Measurements from ENCODE around the gene FAM199X. TPM values are rescaled to one million over a fixed set of nuclear protein-coding genes. Genes with fewer than 3 reads are reported as not detected.

The FAM199X gene
- total and polyA plus RNA-seq, 2 of the 8 experiments (the other 6 are each of a cell fraction or from before 2014, with no cell fraction given) = 3.1 to 14.9 TPM

DNA sequence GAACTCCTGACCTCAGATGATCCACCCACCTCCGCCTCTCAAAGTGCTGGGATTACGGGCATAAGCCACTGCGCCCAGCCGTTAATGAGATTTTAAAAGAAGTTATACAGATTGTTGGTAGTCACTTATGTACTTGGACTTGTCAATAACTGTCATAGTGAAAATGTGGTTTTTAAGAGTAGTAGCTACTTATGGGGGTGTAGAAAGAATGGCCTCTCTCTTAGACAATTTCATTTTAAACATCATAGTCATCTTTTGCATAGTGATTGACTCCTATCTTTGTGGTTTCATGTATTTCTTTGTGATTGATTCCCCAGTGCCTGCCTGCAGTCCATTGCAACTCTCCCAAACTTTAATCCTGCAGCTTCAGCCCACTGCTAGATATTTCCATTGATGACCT is 17.4 kb downstream of the FAM199X start (continued):
- TF ChIP-seq, protein P1, sequence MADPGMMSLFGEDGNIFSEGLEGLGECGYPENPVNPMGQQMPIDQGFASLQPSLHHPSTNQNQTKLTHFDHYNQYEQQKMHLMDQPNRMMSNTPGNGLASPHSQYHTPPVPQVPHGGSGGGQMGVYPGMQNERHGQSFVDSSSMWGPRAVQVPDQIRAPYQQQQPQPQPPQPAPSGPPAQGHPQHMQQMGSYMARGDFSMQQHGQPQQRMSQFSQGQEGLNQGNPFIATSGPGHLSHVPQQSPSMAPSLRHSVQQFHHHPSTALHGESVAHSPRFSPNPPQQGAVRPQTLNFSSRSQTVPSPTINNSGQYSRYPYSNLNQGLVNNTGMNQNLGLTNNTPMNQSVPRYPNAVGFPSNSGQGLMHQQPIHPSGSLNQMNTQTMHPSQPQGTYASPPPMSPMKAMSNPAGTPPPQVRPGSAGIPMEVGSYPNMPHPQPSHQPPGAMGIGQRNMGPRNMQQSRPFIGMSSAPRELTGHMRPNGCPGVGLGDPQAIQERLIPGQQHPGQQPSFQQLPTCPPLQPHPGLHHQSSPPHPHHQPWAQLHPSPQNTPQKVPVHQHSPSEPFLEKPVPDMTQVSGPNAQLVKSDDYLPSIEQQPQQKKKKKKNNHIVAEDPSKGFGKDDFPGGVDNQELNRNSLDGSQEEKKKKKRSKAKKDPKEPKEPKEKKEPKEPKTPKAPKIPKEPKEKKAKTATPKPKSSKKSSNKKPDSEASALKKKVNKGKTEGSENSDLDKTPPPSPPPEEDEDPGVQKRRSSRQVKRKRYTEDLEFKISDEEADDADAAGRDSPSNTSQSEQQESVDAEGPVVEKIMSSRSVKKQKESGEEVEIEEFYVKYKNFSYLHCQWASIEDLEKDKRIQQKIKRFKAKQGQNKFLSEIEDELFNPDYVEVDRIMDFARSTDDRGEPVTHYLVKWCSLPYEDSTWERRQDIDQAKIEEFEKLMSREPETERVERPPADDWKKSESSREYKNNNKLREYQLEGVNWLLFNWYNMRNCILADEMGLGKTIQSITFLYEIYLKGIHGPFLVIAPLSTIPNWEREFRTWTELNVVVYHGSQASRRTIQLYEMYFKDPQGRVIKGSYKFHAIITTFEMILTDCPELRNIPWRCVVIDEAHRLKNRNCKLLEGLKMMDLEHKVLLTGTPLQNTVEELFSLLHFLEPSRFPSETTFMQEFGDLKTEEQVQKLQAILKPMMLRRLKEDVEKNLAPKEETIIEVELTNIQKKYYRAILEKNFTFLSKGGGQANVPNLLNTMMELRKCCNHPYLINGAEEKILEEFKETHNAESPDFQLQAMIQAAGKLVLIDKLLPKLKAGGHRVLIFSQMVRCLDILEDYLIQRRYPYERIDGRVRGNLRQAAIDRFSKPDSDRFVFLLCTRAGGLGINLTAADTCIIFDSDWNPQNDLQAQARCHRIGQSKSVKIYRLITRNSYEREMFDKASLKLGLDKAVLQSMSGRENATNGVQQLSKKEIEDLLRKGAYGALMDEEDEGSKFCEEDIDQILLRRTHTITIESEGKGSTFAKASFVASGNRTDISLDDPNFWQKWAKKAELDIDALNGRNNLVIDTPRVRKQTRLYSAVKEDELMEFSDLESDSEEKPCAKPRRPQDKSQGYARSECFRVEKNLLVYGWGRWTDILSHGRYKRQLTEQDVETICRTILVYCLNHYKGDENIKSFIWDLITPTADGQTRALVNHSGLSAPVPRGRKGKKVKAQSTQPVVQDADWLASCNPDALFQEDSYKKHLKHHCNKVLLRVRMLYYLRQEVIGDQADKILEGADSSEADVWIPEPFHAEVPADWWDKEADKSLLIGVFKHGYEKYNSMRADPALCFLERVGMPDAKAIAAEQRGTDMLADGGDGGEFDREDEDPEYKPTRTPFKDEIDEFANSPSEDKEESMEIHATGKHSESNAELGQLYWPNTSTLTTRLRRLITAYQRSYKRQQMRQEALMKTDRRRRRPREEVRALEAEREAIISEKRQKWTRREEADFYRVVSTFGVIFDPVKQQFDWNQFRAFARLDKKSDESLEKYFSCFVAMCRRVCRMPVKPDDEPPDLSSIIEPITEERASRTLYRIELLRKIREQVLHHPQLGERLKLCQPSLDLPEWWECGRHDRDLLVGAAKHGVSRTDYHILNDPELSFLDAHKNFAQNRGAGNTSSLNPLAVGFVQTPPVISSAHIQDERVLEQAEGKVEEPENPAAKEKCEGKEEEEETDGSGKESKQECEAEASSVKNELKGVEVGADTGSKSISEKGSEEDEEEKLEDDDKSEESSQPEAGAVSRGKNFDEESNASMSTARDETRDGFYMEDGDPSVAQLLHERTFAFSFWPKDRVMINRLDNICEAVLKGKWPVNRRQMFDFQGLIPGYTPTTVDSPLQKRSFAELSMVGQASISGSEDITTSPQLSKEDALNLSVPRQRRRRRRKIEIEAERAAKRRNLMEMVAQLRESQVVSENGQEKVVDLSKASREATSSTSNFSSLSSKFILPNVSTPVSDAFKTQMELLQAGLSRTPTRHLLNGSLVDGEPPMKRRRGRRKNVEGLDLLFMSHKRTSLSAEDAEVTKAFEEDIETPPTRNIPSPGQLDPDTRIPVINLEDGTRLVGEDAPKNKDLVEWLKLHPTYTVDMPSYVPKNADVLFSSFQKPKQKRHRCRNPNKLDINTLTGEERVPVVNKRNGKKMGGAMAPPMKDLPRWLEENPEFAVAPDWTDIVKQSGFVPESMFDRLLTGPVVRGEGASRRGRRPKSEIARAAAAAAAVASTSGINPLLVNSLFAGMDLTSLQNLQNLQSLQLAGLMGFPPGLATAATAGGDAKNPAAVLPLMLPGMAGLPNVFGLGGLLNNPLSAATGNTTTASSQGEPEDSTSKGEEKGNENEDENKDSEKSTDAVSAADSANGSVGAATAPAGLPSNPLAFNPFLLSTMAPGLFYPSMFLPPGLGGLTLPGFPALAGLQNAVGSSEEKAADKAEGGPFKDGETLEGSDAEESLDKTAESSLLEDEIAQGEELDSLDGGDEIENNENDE (IDR thresholded peaks at IDR 0.05; ENCODE audit: insufficient replicate concordance, low read length) = no peak
- TF ChIP-seq SRF (IDR thresholded peaks at IDR 0.05; ENCODE audit: low read depth, low read length) (no peak), RBBP5 (IDR thresholded peaks at IDR 0.05; ENCODE audit: borderline replicate concordance, low read depth, low read length) (no peak), HDAC2 (IDR thresholded peaks at IDR 0.05; ENCODE audit: borderline replicate concordance in 1 of 2, low read depth in 2 of 2, low read length in 2 of 2) (no peak), SIRT6 (IDR thresholded peaks at IDR 0.05; ENCODE audit: low read length) (no peak), PHF8 (conservative IDR thresholded peaks at IDR 0.05; ENCODE audit: low read depth, low read length) (no peak), ZNF274 (IDR thresholded peaks at IDR 0.05; ENCODE audit: borderline replicate concordance, extremely low read depth, low read length) (no peak)

Measured in H1 (cell line).